Measurements from ENCODE around the gene CYP2R1. TPM values are rescaled to one million over a fixed set of nuclear protein-coding genes. Genes with fewer than 3 reads are reported as not detected.

CYP2R1 gene
- total RNA-seq, 1 donor from 2014 or later, result 10.0 TPM

GRCh38 chr11:14835496-14836492, 56.2 kb downstream of the CYP2R1 start:
- DNase-seq (ENCODE audit: extremely low read depth, low read depth, low spot score), result no peak

Other genes starting within 250 kb of the CYP2R1 start
- gene PDE3B, start 248.4 kb downstream of the CYP2R1 start, total RNA-seq, result 1.7 and 3.6 TPM in 2 replicates
- not detected in 2 replicates for gene CALCA, start 80.1 kb upstream of the CYP2R1 start, total RNA-seq
- gene CALCB, start 181.4 kb upstream of the CYP2R1 start, total RNA-seq, result not detected in 2 replicates
- gene INSC, start 222.7 kb upstream of the CYP2R1 start, total RNA-seq, result 0.18 TPM in 1 of 2 replicates, not detected in the other